Dermis lymphatic vessel endothelial cell (primary cell): ENCODE results near the gene SEC23B. TPM values are rescaled to one million over a fixed set of nuclear protein-coding genes. Genes with fewer than 3 reads are reported as not detected.

Source experiments
- total RNA-seq: library from RNA; depleted of rRNA; stranded (reverse); fragments of >200 nt; gene quantifications from 2 replicates; pipeline ENCODE4 v1.2.1, GENCODE V29; 2014

Gene SEC23B
- total RNA-seq = 33.3 and 37.4 TPM in 2 replicates

GRCh38 chr20:18507218-18508191, at the start of gene SEC23B:
TSS of gene SEC23B (plus strand) at chr20:18507940. CDS start at chr20:18510836, 2,896 bp downstream.

GRCh38 chr20:18466894-18467730, 40.6 kb upstream of the SEC23B start, which contains the start of the genes DZANK1 and POLR3F:
TSS of gene DZANK1 (minus strand) at chr20:18467030. CDS start at chr20:18465358, 1,672 bp downstream.
TSS of gene POLR3F (plus strand) at chr20:18467390. CDS start at chr20:18467507, 117 bp downstream.

GRCh38 chr20:18496740-18497592, 10.8 kb upstream of the SEC23B start, which contains the start of gene RBBP9:
TSS of gene RBBP9 (minus strand) at chr20:18497225. CDS start at chr20:18497167, 58 bp downstream.

DNA sequence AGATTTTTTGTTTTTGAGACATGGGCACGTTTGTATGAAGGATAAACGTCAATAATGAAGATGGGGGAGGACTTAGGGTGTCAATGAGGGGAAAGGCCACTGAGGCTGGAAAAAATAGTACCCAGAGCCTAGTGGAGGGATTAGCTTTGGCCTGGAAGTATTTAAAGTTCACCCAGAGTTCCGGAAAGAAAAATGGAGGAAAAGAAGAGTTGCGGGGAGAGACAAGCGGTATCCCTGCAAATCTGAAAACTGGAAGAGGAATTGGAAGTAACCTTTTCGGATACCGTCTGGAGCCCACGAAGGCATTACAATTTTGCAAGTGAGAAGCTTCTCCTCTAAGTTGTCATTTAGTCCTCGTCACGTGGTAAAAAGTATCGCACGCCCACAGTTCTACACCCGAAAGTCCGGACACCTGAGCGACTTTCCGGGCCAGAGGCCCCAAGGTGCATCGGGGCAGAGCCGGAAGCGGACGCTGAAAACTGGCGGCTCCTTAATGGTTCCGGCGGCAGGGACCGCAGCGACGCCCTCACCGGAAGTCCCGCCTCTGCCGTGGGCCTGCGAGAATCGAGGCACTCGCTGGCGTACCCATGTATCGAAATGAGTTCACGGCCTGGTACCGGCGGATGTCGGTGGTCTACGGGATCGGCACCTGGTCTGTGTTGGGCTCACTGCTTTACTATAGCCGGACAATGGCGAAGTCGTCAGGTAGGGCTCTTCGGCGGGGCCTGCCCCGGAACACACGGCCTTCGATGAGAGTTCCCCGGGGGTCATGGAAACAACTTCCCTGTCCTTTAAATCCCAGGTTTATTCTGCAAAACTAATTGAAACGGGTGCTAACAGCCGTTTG, 59.4 kb downstream of the SEC23B start, which contains the start of gene SMIM26:
TSS of gene SMIM26 (plus strand) at position 541 of the 847 bp plus-strand sequence. CDS start at position 588, 47 bp downstream.

GRCh38 chr20:18587665-18588573, 80.2 kb downstream of the SEC23B start, which contains the start of gene DTD1:
TSS of gene DTD1 (plus strand) at chr20:18588054. CDS start at chr20:18588073, 19 bp downstream.

Other genes starting within 250 kb of the SEC23B start
- gene ZNF133, start 219.4 kb upstream of the SEC23B start, total RNA-seq = 14.5 and 17.2 TPM in 2 replicates
- 0.33 and 0.43 TPM in 2 replicates for gene DZANK1, start 40.9 kb upstream of the SEC23B start, total RNA-seq
- gene POLR3F, start 40.5 kb upstream of the SEC23B start, total RNA-seq = 12.9 and 20.4 TPM in 2 replicates
- gene RBBP9, start 10.7 kb upstream of the SEC23B start, total RNA-seq = 11.8 and 13.2 TPM in 2 replicates
- gene SMIM26, start 59.5 kb downstream of the SEC23B start, total RNA-seq = 85.3 and 164 TPM in 2 replicates
- 59.1 and 69.1 TPM in 2 replicates for gene DTD1, start 80.1 kb downstream of the SEC23B start, total RNA-seq